ENCODE data around the gene CHRNB2. TPM values are rescaled to one million over a fixed set of nuclear protein-coding genes. Genes with fewer than 3 reads are reported as not detected.
A peak's percentile ranks its signal among the peaks of the same experiment; 100 is the strongest.

The CHRNB2 gene
- total and polyA plus RNA-seq, 12 donors: 0.03 to 0.13 (median 0.06) TPM; not detected in 8

- peak in 1 of 8 donors; percentile 33 for ATAC-seq
- Histone ChIP-seq H3K4me1 (no peaks in the 10 kb centered on the region), H3K27ac (no peak overlapping the region), H3K36me3 (peaks cover 0 to 13% (median 0%) of the 10 kb centered on the region in 9 donors), H3K27me3 (no peaks in the 10 kb centered on the region), H3K9me3 (no peaks in the 10 kb centered on the region), H3K4me3 (no peak overlapping the region)
- WGBS, 2 donors: 58 to 67% methylated on average over 7 of the region's 7 CpGs
- TF ChIP-seq CTCF (IDR thresholded peaks at IDR 0.05): no peak
- no peak for DNase-seq
- intact Hi-C loops (cut with DNase I): no loop called here
Measured at GRCh38 chr1:154536570-154536969, 31.0 kb upstream of the CHRNB2 start.

GRCh38 chr1:154539486-154540483, 27.8 kb upstream of the CHRNB2 start:
- ATAC-seq (no peak), DNase-seq (no peak)
- intact Hi-C loops (cut with DNase I): loop anchor here in 5 of 10 donors (5.0 to 10.0 kb wide), 3 partner anchors 62 to 185 kb away; partner anchors contain the start of gene IL6R (in 1 of the 5)
- H3K4me1 ChIP-seq: peaks cover 0 to 9% (median 0%) of the 10 kb centered on the region in 9 donors
- H3K36me3 ChIP-seq: peaks cover 0 to 8% (median 0%) of the 10 kb centered on the region in 9 donors
- TF ChIP-seq CTCF (IDR thresholded peaks at IDR 0.05): no peak
- 90 to 92% methylated on average over 9 of the region's 9 CpGs for WGBS, 2 donors
- H3K27me3 ChIP-seq: no peaks in the 10 kb centered on the region
- H3K4me3 ChIP-seq: no peak overlapping the region
- H3K27ac ChIP-seq: no peak overlapping the region
- H3K9me3 ChIP-seq: no peaks in the 10 kb centered on the region

GRCh38 chr1:154541231-154541630, 26.3 kb upstream of the CHRNB2 start:
- WGBS, 2 donors: 71% methylated on average over 6 of the region's 6 CpGs
- peaks cover 0 to 9% (median 0%) of the 10 kb centered on the region in 9 donors for H3K4me1 ChIP-seq
- no peak for DNase-seq
- no peak for TF ChIP-seq CTCF (IDR thresholded peaks at IDR 0.05)
- H3K27ac ChIP-seq: no peak overlapping the region
- H3K36me3 ChIP-seq: peaks cover 0 to 8% (median 0%) of the 10 kb centered on the region in 9 donors
- no peaks in the 10 kb centered on the region for H3K27me3 ChIP-seq
- no peaks in the 10 kb centered on the region for H3K9me3 ChIP-seq
- H3K4me3 ChIP-seq: no peak overlapping the region
- no peak for ATAC-seq
- intact Hi-C loops (cut with DNase I): loop anchor here in 5 of 10 donors (5.0 to 10.0 kb wide), 3 partner anchors 64 to 186 kb away; partner anchors contain the start of gene IL6R (in 1 of the 5)

- intact Hi-C loops (cut with DNase I): loop anchor here in 6 of 10 donors (1.0 to 10.0 kb wide), 7 partner anchors 64 to 192 kb away; partner anchors contain the start of gene IL6R (in 2 of the 6)
- ATAC-seq: peak in 6 of 8 donors; percentile 70 to 80 (median 74)
Measured at GRCh38 chr1:154546264-154547063, 21.1 kb upstream of the CHRNB2 start.

More at GRCh38 chr1:154546264-154547063, 21.1 kb upstream of the CHRNB2 start:
- Histone ChIP-seq H3K27ac (no peak overlapping the region), H3K36me3 (peaks cover 0 to 45% (median 26%) of the 10 kb centered on the region in 9 donors), H3K4me3 (no peak overlapping the region), H3K4me1 (peaks cover 0 to 34% (median 19%) of the 10 kb centered on the region in 9 donors), H3K9me3 (no peaks in the 10 kb centered on the region), H3K27me3 (no peaks in the 10 kb centered on the region)
- DNase-seq: peak; percentile 49 to 51
- TF ChIP-seq CTCF (IDR thresholded peaks at IDR 0.05): peak; percentile 67 to 86 (median 83)
- WGBS, 2 donors: 82 to 83% methylated on average over 13 of the region's 13 CpGs
